SH-SY5Y (cell line): Measurements from ENCODE around the gene CCDC171.

Experiments used
- GATA2 ChIP-seq: IDR thresholded peaks from 2 replicates; pipeline ENCODE4 v1.6.1; 2011; ENCODE audit warnings: mild to moderate bottlenecking, low read depth, low read length
- GATA3 ChIP-seq: IDR thresholded peaks from 2 replicates; pipeline ENCODE4 v1.6.1; 2011; ENCODE audit warnings: low read depth, mild to moderate bottlenecking, low read length, moderate library complexity

GRCh38 chr9:15843931-15844330 lies 291.1 kb downstream of the CCDC171 start:
- no peak for TF ChIP-seq GATA3
- TF ChIP-seq GATA2: no peak
